K562 (cell line): ENCODE results near the gene SNRPA. TPM values are rescaled to one million over a fixed set of nuclear protein-coding genes. Genes with fewer than 3 reads are reported as not detected.
A peak's percentile ranks its signal among the peaks of the same experiment; 100 is the strongest.

Source experiments
- BCOR ChIP-seq: fragments of 450-650 bp; IDR thresholded peaks from 2 replicates; pipeline ENCODE4 v1.6.1; 2016
- CBFA2T3 ChIP-seq: fragments of 450-650 bp; IDR thresholded peaks from 2 replicates; pipeline ENCODE4 v1.6.1; 2017
- CHD2 ChIP-seq: IDR thresholded peaks from 2 replicates; pipeline ENCODE4 v1.6.1; 2011; ENCODE audit warnings: low read depth, low read length
- CLOCK ChIP-seq: fragments of 250-450 bp; sonication (Bioruptor Pico); IDR thresholded peaks from 2 replicates; pipeline ENCODE4 v1.4.0; 2020; ENCODE audit warnings: mild to moderate bottlenecking, moderate library complexity, borderline replicate concordance
- CTCFL ChIP-seq: IDR thresholded peaks from 2 replicates; pipeline ENCODE4 v1.6.1; 2011; ENCODE audit warnings: borderline replicate concordance, low read depth, mild to moderate bottlenecking, moderate library complexity, low read length; ENCODE audit not compliant: insufficient read depth, poor library complexity, severe bottlenecking
- EP300 ChIP-seq: IDR thresholded peaks from 2 replicates; pipeline ENCODE4 v1.6.1; 2012; ENCODE audit warnings: low read length, improper control_type of control experiment
- GABPB2 ChIP-seq: fragments of 250-450 bp; sonication (Bioruptor Pico); conservative IDR thresholded peaks from 2 replicates; pipeline ENCODE4 v1.5.1; 2021; ENCODE audit warnings: mild to moderate bottlenecking
- HLTF ChIP-seq: fragments of 450-650 bp; IDR thresholded peaks from 2 replicates; pipeline ENCODE4 v1.6.1; 2016
- KLF16 ChIP-seq: IDR thresholded peaks from 2 replicates; pipeline ENCODE4 v1.6.1; 2016; ENCODE audit warnings: antibody characterized with exemption
- MEF2A ChIP-seq: IDR thresholded peaks from 2 replicates; pipeline ENCODE4 v1.6.1; 2011; ENCODE audit warnings: low read depth, mild to moderate bottlenecking, low read length, moderate library complexity; ENCODE audit not compliant: control insufficient read depth
- NR1H2 ChIP-seq: sonication (generic); formaldehyde crosslinking; IDR thresholded peaks from 2 replicates; pipeline ENCODE4 v1.4.0; 2020; ENCODE audit warnings: mild to moderate bottlenecking, missing genetic modification reagents
- RBM15 ChIP-seq: fragments of 200-400 bp; formaldehyde crosslinking; IDR thresholded peaks from 2 replicates; pipeline ENCODE4 v1.6.1; 2018; ENCODE audit warnings: mild to moderate bottlenecking, low read length, moderate library complexity; ENCODE audit not compliant: insufficient read depth
- RNF219 ChIP-seq: fragments of 250-450 bp; sonication (Bioruptor Pico); IDR thresholded peaks from 2 replicates; pipeline ENCODE4 v1.5.0; 2022; ENCODE audit warnings: mild to moderate bottlenecking
- SIN3B ChIP-seq: fragments of 450-650 bp; IDR thresholded peaks from 2 replicates; pipeline ENCODE4 v1.6.1; 2017; ENCODE audit warnings: low read depth, mild to moderate bottlenecking, moderate library complexity
- SREBF2 ChIP-seq: sonication (generic); formaldehyde crosslinking; IDR thresholded peaks from 2 replicates; pipeline ENCODE4 v1.4.0; 2020; ENCODE audit warnings: mild to moderate bottlenecking, missing genetic modification reagents
- ZBTB33 ChIP-seq: sonication (generic); formaldehyde crosslinking; IDR thresholded peaks from 2 replicates; pipeline ENCODE4 v1.8.1; 2023; ENCODE audit warnings: mild to moderate bottlenecking, missing genetic modification reagents
- ZNF444 ChIP-seq: fragments of 250-450 bp; sonication (Bioruptor Pico); IDR thresholded peaks from 2 replicates; pipeline ENCODE4 v1.4.0; 2020; ENCODE audit warnings: mild to moderate bottlenecking, moderate library complexity
- ZNF644 ChIP-seq: fragments of 200-800 bp; sonication (Bioruptor generic); IDR thresholded peaks from 2 replicates; pipeline ENCODE4 v1.6.1; 2016; ENCODE audit warnings: low read depth, missing genetic modification characterization, missing compliant biosample characterization
- ZNF695 ChIP-seq: fragments of 450-650 bp; formaldehyde crosslinking; IDR thresholded peaks from 2 replicates; pipeline ENCODE4 v1.4.0; 2020; ENCODE audit warnings: mild to moderate bottlenecking, moderate library complexity
- ZSCAN29 ChIP-seq: fragments of 450-650 bp; IDR thresholded peaks from 2 replicates; pipeline ENCODE4 v1.6.1; 2017
- polyA plus RNA-seq, 8 experiments: library from polyadenylated mRNA; depleted of rRNA in 4 of 8; stranded (reverse) in 5 of 8; unstranded in 3 of 8; fragments of >200 nt; fragmentation: Nextera tagmentation in 2 of 8; fragmentation: Illumina TruSeq in 1 of 8; extraction: Ambion mirVana in 2 of 8; extraction: Trizol in 1 of 8; gene quantifications; 2 replicates each; pipeline versions ENCODE4 v1.2.1 to v1.2.3, GENCODE V29; 2011 to 2014; ENCODE audit warnings: inconsistent platforms in 1 of 8, missing spikeins in 1 of 8
- total RNA-seq, 7 experiments: library from RNA; depleted of rRNA in 6 of 7; stranded (reverse); fragments of >200 nt in 6 of 7; fragmentation: Illumina TruSeq in 2 of 7; extraction: Trizol in 2 of 7; gene quantifications; 2 replicates each; pipeline versions ENCODE4 v1.2.1 to v1.2.3, GENCODE V29; 2011 to 2021; ENCODE audit warnings: low replicate concordance in 1 of 7

The SNRPA gene
- total and polyA plus RNA-seq, 9 of the 15 experiments (the other 6 are each of a cell fraction or from before 2014, with no cell fraction given), result 16.3 to 311 (median 193) TPM

- TF ChIP-seq HLTF (no peak), RNF219 (CRISPR knock-in tag) (no peak), ZNF695 (CRISPR knock-in tag) (no peak), CTCFL (peak; percentile 51), ZNF444 (CRISPR knock-in tag) (no peak), RBM15 (no peak), KLF16 (no peak), CBFA2T3 (no peak), CHD2 (no peak), GABPB2 (CRISPR knock-in tag) (no peak), CLOCK (CRISPR knock-in tag) (no peak), MEF2A (no peak), ZNF644 (tag) (no peak), BCOR (no peak), ZSCAN29 (no peak), ZBTB33 (0 out of 2 replicates have a peak, but pooled peaks have one; percentile 51), SIN3B (no peak), EP300 (no peak), SREBF2 (no peak), NR1H2 (0 out of 2 replicates have a peak, but pooled peaks have one; percentile 58)
Observed at GRCh38 chr19:40811478-40812341, 60.7 kb downstream of the SNRPA start (continued).
